GM12878 (cell line): ENCODE data around the gene ELSPBP1. TPM values are rescaled to one million over a fixed set of nuclear protein-coding genes. Genes with fewer than 3 reads are reported as not detected.

Source experiments
- ATAC-seq: fragments of 200-7000 bp; cut with Tn5 transposase; 3 replicates; pipeline ENCODE4 v1.9.1; 2020; ENCODE audit warnings: mild to moderate bottlenecking, moderate library complexity
- BruUV-seq: library from RNA; stranded (reverse); fragments of 400-500 nt; replicated peaks from 2 replicates; lab custom pipeline; 2021; lab: Mats Ljungman, UMichigan
- CTCF ChIA-PET: fragments of 300-600 bp; sonication (Branson Sonifier 250); formaldehyde crosslinking; extraction: SDS; loops from one replicate; lab custom pipeline; 2021; ENCODE audit warnings: inconsistent platforms; lab: Yijun Ruan, JAX
- POLR2A ChIA-PET: fragments of 350-600 bp; formaldehyde crosslinking; extraction: SDS; loops from one replicate; lab custom pipeline; 2021; ENCODE audit warnings: inconsistent platforms; lab: Charles Lee
- RAD21 ChIA-PET: fragments of 300-600 bp; sonication (Branson Sonifier 250); formaldehyde crosslinking; loops from one replicate; lab custom pipeline; 2023; ENCODE audit warnings: antibody characterized with exemption; ENCODE audit not compliant: unreplicated experiment; lab: Charles Lee
- SMC1A ChIA-PET: fragments of 300-600 bp; sonication (Branson Sonifier 250); formaldehyde crosslinking; loops from one replicate; lab custom pipeline; 2023; ENCODE audit not compliant: unreplicated experiment, uncharacterized antibody; lab: Charles Lee
- DNase-seq: peaks from one replicate; pipeline ENCODE4 v3.0.0-alpha.2; 2011; ENCODE audit warnings: low read depth, low spot score
- FAIRE-seq: peaks from 3 replicates; lab custom pipeline; 2011; peaks lifted over from hg19 to GRCh38; lab: Jason Lieb, UNC
- H2AFZ ChIP-seq: 2 replicates; pipeline ENCODE4 v1.6.0; 2011; ENCODE audit warnings: low read depth, low read length, control low read depth; ENCODE audit not compliant: control insufficient read depth
- H3K27ac ChIP-seq: 2 replicates; pipeline ENCODE4 v1.5.1; 2011; ENCODE audit warnings: control low read depth; ENCODE audit not compliant: control insufficient read depth, insufficient read depth
- H3K27me3 ChIP-seq, 2 experiments: replicated peaks in 1 of 2; 2 replicates each; pipeline versions ENCODE4 v1.6.0 to v1.6.1; 2011; ENCODE audit warnings: low read length in 1 of 2; ENCODE audit not compliant: control insufficient read depth in 2 of 2, insufficient read depth in 2 of 2
- H3K36me3 ChIP-seq, 2 experiments: 2 replicates each; pipeline ENCODE4 v1.5.1; 2011; ENCODE audit warnings: low read length in 1 of 2; ENCODE audit not compliant: control insufficient read depth in 2 of 2, insufficient read depth in 2 of 2
- H3K4me1 ChIP-seq: 2 replicates; pipeline ENCODE4 v1.6.1; 2011; ENCODE audit warnings: mild to moderate bottlenecking, low read length, moderate library complexity, mixed read lengths; ENCODE audit not compliant: control insufficient read depth, insufficient read depth
- H3K4me2 ChIP-seq: 2 replicates; pipeline ENCODE4 v1.6.0; 2011; ENCODE audit warnings: control low read depth; ENCODE audit not compliant: control insufficient read depth, insufficient read depth
- H3K4me3 ChIP-seq: fragments of 200-600 bp; sonication (generic); 2 replicates; pipeline ENCODE4 v1.5.1; 2016
- H3K79me2 ChIP-seq: 2 replicates; pipeline ENCODE4 v1.6.0; 2011; ENCODE audit warnings: low read length; ENCODE audit not compliant: control insufficient read depth, insufficient read depth
- H3K9ac ChIP-seq: 2 replicates; pipeline ENCODE4 v1.8.0; 2011; ENCODE audit warnings: low read length, control low read depth, mixed read lengths; ENCODE audit not compliant: control insufficient read depth, insufficient read depth
- H3K9me3 ChIP-seq: replicated peaks from 3 replicates; pipeline ENCODE4 v1.5.1; 2011; ENCODE audit warnings: mild to moderate bottlenecking, low read length; ENCODE audit not compliant: control insufficient read depth, insufficient read depth
- H4K20me1 ChIP-seq: 2 replicates; pipeline ENCODE4 v1.6.0; 2011; ENCODE audit not compliant: control insufficient read depth, insufficient read depth
- BACH1 ChIP-seq: fragments of 450-650 bp; IDR thresholded peaks from 2 replicates; pipeline ENCODE4 v1.6.1; 2017; ENCODE audit warnings: mild to moderate bottlenecking, borderline replicate concordance
- CBFB ChIP-seq: IDR thresholded peaks from 2 replicates; pipeline ENCODE4 v1.6.1; 2016; ENCODE audit warnings: antibody characterized with exemption, low read depth
- EGR1 ChIP-seq, 2 experiments: IDR thresholded peaks; 1 replicate in 1 of 2; 2 replicates in 1 of 2; pipeline ENCODE4 v1.6.1; 2011 to 2012; ENCODE audit warnings: low read depth in 2 of 2, low read length in 2 of 2, borderline replicate concordance in 1 of 2, mild to moderate bottlenecking in 1 of 2, moderate library complexity in 1 of 2
- HDAC6 ChIP-seq: fragments of 200-600 bp; sonication (generic); IDR thresholded peaks from one replicate; pipeline ENCODE4 v1.8.0; 2017; ENCODE audit warnings: antibody characterized with exemption; ENCODE audit not compliant: unreplicated experiment
- JUNB ChIP-seq: IDR thresholded peaks from 2 replicates; pipeline ENCODE4 v1.6.1; 2016; ENCODE audit warnings: antibody characterized with exemption, mild to moderate bottlenecking
- MEF2B ChIP-seq: fragments of 450-650 bp; IDR thresholded peaks from 2 replicates; pipeline ENCODE4 v1.6.1; 2018; ENCODE audit warnings: mild to moderate bottlenecking, moderate library complexity; ENCODE audit not compliant: partially characterized antibody, poor library complexity, severe bottlenecking
- PAX5 ChIP-seq: IDR thresholded peaks from 2 replicates; pipeline ENCODE4 v1.6.1; 2011; ENCODE audit warnings: low read depth, low read length, borderline replicate concordance
- RAD51 ChIP-seq: fragments of 450-650 bp; IDR thresholded peaks from 2 replicates; pipeline ENCODE4 v1.6.1; 2016; ENCODE audit warnings: moderate library complexity, mild to moderate bottlenecking, inconsistent platforms
- SREBF1 ChIP-seq: IDR thresholded peaks from 2 replicates; pipeline ENCODE4 v1.6.1; 2012; ENCODE audit warnings: mild to moderate bottlenecking, low read length
- STAT3 ChIP-seq: IDR thresholded peaks from 2 replicates; pipeline ENCODE4 v1.6.1; 2011; ENCODE audit warnings: low read depth, low read length, improper control_type of control experiment
- SUZ12 ChIP-seq: fragments of 200-600 bp; sonication (generic); IDR thresholded peaks from one replicate; pipeline ENCODE4 v1.6.1; 2018; ENCODE audit warnings: antibody characterized with exemption, mild to moderate bottlenecking; ENCODE audit not compliant: unreplicated experiment
- WGBS: methylation state at CpG from one replicate; pipeline ENCODE4 v1.1.6; 2016; ENCODE audit warnings: low lambda C conversion rate; ENCODE audit not compliant: insufficient replicate concordance, insufficient coverage; ENCODE audit errors: missing lambda C conversion rate; 5-methylcytosine and 5-hydroxymethylcytosine counted together
- in situ Hi-C: fragments of 300-500 bp; cut with MboI; formaldehyde crosslinking; loops from 9 replicates; pipeline ENCODE4 v1.14.3; 2018; ENCODE audit warnings: mixed read lengths
- intact Hi-C: fragments of 100-400 bp; cut with micrococcal nuclease; formaldehyde crosslinking; loops from one replicate; pipeline ENCODE4 v1.14.2; 2022; ENCODE audit not compliant: unreplicated experiment
- polyA plus RNA-seq, 11 experiments: library from polyadenylated mRNA; depleted of rRNA in 4 of 11; unstranded in 6 of 11; stranded (reverse) in 5 of 11; fragments of >200 nt; fragmentation: Nextera tagmentation in 4 of 11; fragmentation: Illumina TruSeq in 1 of 11; extraction: Ambion mirVana in 4 of 11; extraction: Trizol in 1 of 11; gene quantifications; 1 replicate in 1 of 11; 2 replicates in 10 of 11; pipeline versions ENCODE4 v1.2.1 to v1.2.3, GENCODE V29; 2011 to 2016; ENCODE audit warnings: inconsistent platforms in 2 of 11, missing spikeins in 2 of 11, low read depth in 1 of 11
- total RNA-seq, 4 experiments: library from RNA; depleted of rRNA in 3 of 4; stranded (reverse); fragments of >200 nt in 3 of 4; fragmentation: Illumina TruSeq in 1 of 4; extraction: Trizol in 1 of 4; gene quantifications; 2 replicates each; pipeline versions ENCODE4 v1.2.1 to v1.2.3, GENCODE V29; 2013 to 2021
- TF ChIP-seq, protein P1 (sequence below): fragments of 150-350 bp; IDR thresholded peaks from 2 replicates; pipeline ENCODE4 v1.6.1; 2016; ENCODE audit warnings: low read depth, low read length

The ELSPBP1 gene
- total and polyA plus RNA-seq, 10 of the 15 experiments (the other 5 are each of a cell fraction or from before 2014, with no cell fraction given) = not detected

DNA sequence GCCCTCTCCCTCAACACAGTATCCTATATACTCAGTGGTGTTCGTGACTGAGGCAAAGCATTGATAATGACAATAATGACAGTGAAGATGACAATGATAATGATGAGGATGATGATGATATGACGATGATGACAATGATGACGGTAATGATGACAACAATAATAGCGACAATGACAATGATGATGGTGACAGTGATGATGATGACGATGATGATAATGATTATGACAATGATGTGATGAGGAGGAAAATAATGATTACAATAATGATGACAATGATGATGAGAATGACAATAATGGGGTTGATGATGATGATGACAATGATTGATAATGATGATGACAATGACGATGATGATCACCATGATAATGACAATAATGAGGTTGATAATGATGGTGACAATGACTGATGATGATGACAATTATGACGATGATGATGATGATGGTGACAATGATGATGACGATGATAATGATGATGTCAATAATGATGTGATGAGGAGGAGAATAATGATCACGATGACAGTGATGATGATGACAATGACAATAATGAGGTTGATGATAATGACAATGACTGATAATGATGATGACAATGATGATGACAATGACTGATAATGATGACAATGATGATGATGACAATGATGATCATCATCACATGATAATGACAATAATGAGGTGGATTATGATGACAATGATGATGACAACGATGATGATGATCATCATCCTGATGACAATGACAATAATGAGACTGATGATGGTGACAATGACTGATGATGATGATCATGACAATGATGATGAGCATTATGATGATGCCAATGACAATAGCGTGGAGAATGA, 16.7 kb downstream of the ELSPBP1 start:
- no peak for FAIRE-seq

More for the DNA sequence above, 16.7 kb downstream of the ELSPBP1 start:
- no peaks in the 10 kb centered on the region for H4K20me1 ChIP-seq
- H2AFZ ChIP-seq = no peak overlapping the region
- intact Hi-C loops = no loop called here
- no peaks in the 10 kb centered on the region for H3K79me2 ChIP-seq
- H3K9me3 ChIP-seq = no peaks in the 10 kb centered on the region
- WGBS = 52% methylated on average over 11 of the region's 11 CpGs
- ChIA-PET RAD21 (no interaction called here), CTCF (no interaction called here), POLR2A (no interaction called here), SMC1A (no interaction called here)
- no peak overlapping the region for H3K27ac ChIP-seq
- no peak overlapping the region for H3K4me2 ChIP-seq
- H3K4me1 ChIP-seq = no peaks in the 10 kb centered on the region
- DNase-seq (no peak), ATAC-seq (no peak)
- H3K27me3 ChIP-seq = no peaks in the 10 kb centered on the region
- no peak for TF ChIP-seq SUZ12
- TF ChIP-seq JUNB = no peak
- TF ChIP-seq STAT3 = no peak
- TF ChIP-seq SREBF1 = no peak
- TF ChIP-seq CBFB = no peak
- TF ChIP-seq MEF2B = no peak
- TF ChIP-seq RAD51 = no peak
- no peak for TF ChIP-seq PAX5
- TF ChIP-seq HDAC6 = no peak
- TF ChIP-seq, protein P1, sequence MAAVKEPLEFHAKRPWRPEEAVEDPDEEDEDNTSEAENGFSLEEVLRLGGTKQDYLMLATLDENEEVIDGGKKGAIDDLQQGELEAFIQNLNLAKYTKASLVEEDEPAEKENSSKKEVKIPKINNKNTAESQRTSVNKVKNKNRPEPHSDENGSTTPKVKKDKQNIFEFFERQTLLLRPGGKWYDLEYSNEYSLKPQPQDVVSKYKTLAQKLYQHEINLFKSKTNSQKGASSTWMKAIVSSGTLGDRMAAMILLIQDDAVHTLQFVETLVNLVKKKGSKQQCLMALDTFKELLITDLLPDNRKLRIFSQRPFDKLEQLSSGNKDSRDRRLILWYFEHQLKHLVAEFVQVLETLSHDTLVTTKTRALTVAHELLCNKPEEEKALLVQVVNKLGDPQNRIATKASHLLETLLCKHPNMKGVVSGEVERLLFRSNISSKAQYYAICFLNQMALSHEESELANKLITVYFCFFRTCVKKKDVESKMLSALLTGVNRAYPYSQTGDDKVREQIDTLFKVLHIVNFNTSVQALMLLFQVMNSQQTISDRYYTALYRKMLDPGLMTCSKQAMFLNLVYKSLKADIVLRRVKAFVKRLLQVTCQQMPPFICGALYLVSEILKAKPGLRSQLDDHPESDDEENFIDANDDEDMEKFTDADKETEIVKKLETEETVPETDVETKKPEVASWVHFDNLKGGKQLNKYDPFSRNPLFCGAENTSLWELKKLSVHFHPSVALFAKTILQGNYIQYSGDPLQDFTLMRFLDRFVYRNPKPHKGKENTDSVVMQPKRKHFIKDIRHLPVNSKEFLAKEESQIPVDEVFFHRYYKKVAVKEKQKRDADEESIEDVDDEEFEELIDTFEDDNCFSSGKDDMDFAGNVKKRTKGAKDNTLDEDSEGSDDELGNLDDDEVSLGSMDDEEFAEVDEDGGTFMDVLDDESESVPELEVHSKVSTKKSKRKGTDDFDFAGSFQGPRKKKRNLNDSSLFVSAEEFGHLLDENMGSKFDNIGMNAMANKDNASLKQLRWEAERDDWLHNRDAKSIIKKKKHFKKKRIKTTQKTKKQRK = no peak
- no peak for TF ChIP-seq EGR1 (IDR thresholded peaks at IDR 0.05; ENCODE audit: borderline replicate concordance in 1 of 2, low read depth in 2 of 2, low read length in 2 of 2)
- no peak for TF ChIP-seq BACH1
- H3K4me3 ChIP-seq = no peak overlapping the region
- H3K36me3 ChIP-seq = no peaks in the 10 kb centered on the region
- in situ Hi-C loops = no loop called here
- H3K9ac ChIP-seq = no peak overlapping the region
- BruUV-seq = no TSS peak
